Fibroblast of skin of abdomen (primary cell): ENCODE measurements around the gene TIGD3.
A peak's percentile ranks its signal among the peaks of the same experiment; 100 is the strongest.

Experiments used
- DNase-seq: peaks from one replicate; pipeline ENCODE4 v3.0.0-alpha.2; 2013

The TIGD3 gene

GRCh38 chr11:65390996-65391395 is 36.4 kb downstream of the TIGD3 start:
- peak; percentile 25 for DNase-seq

- no peak for DNase-seq
These were observed 37.8 kb downstream of the TIGD3 start for GRCh38 chr11:65392186-65392829.

GRCh38 chr11:65392899-65393298 is 38.3 kb downstream of the TIGD3 start:
- no peak for DNase-seq

- DNase-seq: no peak
These were observed 39.0 kb downstream of the TIGD3 start for GRCh38 chr11:65393513-65394079.

- no peak for DNase-seq
These were observed 39.6 kb downstream of the TIGD3 start for GRCh38 chr11:65394125-65394536.

DNA sequence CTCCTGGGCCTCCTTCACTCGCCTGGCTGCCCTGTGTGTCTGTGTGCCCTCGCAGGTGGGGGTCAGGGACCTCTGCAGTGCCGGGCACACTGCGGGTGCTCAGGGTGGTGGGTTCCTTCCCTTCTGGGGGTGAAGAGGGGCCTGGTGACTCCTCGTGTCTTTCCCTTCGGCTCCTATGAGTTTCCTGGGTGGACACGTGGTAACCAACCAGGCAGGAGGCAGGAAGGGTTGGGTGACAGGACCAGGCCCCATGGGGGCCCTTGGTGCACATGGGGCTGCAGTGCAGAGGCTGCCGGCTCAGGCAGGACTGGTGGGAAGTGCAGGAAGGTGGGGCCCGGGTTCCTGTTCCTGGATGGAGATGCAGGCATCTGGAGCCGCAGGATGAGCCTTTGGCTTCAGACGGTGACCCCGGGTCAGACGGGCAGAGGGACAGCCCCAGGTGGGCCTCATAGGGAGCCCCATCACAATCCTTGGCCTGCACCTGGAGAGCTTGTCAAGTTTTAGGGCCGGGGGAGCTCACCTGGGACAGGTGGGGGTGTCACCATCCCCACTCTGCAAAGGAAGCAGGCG is 41.5 kb downstream of the TIGD3 start:
- DNase-seq: no peak

- no peak for DNase-seq
These were observed 42.5 kb downstream of the TIGD3 start for GRCh38 chr11:65396769-65397745.

DNA sequence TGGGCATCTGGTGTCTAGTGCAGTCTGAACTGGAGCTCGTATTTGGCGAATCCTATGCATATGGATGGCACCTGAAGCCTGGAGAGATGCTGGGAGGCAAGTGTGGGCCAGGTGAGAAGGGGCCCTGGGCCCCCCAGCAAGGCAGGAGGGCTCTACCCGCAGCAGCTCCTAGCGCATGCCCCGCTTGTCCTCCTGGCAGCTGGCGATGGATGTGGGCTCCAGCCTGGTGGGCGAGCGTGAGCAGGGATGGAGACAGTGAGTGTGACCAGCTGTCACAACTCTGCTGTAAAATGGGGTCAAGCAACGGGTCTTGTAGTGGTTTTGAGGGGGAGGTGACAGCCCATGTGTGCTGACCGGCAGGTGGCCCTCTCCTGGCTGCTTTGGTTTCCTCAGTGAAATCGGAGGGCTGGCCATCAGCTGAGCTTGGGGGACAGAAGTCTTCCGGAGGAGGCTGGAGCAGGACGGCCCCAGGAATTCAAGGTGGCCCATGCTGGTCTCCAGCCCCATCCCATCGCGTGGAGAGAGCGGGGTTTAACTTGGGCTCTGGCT is 43.9 kb downstream of the TIGD3 start:
- DNase-seq: no peak

GRCh38 chr11:65399249-65399648 is 44.7 kb downstream of the TIGD3 start:
- DNase-seq: no peak

DNA sequence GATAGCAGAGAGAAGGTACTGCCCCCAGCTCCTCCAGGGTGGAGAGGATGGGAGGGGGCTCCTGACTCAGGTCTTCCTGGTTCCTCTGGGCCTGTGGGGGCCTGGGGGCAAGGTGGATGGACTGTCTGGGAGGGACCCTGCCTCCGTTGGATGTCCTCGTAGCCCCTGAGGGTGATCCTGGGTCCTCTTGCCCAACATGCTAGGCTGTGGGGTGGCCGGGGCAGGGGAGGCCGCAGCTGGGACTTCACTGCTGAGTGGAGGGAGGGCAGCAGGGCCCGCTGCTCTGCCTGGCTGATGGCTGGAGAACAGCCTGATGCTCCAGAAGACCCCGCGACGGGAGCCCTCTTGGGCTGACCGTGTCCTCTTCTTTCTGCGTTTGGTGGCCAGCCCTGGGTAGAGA is 45.3 kb downstream of the TIGD3 start:
- no peak for DNase-seq

DNA sequence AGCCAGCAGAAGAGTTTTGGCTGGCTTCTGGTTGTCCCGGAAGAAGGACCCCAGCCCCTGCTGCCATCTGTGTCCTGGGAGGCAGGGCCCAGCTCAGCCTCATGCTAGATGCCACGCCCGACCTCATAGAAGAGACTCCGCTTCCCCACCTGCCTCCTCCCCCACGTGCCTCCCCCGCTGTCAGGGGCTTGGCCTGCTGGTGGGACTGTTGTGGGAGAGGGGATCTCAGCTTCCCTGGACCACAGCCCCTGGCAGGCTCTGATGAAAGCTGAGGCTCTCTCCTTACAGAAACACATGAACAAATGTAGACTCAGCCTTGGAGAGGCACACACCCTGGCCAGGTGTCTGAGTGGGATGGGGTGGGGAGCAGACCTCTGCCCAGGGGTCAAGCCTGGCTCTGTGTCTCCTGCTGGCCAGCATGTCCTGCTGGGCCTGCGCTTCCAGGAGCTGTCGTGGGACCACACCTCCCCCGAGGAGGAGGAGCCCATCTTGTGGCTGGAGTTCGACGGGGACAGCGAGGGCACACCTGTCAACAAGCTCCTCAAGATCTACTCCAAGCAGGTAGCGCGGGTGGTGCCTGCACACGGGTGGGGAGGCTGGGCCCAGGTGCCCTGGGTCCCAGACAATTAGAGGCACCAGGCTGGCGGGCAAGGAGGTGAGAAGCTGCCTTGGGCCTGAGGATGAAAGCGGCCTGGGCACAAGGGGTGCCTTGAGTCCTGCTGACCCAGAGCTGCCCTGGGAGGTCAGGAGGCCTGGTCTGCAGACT is 45.9 kb downstream of the TIGD3 start:
- DNase-seq: no peak

DNA sequence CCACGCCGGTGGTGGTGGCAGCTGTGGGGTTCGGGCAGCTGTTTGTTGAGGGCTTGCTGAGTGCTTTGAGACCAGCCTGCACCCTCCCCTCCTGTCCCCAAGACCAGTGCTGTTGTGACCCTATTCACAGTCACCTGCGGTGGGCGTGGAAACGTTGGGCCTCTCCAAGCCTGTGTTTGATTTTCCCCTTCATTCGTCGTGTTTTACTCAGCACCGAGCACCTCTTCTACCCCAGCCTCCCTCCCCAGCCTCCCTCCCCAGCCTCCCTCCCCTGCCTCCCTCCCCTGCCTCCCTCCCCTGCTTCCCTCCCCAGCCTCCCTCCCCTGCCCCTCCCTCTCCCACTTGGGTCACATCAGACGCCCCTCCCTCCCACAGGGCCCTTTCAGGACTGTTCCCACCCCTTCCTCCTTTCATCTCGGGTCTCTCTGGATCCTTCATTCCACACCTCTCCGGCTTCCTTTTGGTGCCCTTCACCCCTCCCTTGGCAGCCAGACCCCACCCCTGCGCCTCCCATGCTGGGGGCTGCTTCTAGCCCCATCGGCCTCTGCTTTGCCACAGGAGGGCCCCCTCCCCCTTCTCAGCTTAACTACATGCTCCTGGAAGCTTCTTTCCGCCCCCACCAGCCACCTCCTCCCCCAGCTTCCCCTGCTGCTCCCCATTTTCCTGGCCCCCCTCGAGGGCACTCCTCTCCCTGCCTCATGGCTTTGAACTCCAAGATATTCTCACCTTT is 46.7 kb downstream of the TIGD3 start:
- no peak for DNase-seq

DNA sequence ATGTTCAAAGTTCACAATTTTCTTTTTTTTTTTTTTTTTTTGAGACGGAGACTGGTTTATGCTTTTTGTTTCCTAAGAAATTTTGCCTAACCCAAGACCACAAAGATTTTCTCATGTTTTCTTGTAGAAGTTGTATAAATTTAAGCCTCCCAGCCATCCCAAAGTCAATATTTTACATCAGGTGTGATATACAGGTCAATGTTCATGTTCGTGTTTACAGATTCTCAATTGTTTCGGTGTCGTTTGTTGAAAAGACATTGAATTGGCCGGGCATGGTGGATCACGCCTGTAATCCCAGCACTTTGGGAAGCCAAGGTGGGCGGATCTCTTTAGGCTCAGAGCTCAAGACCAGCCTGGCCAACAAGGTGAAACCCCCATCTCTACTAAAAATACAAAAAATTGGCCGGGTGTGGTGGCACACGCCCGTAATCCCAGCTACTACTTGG is 47.3 kb downstream of the TIGD3 start:
- no peak for DNase-seq

DNA sequence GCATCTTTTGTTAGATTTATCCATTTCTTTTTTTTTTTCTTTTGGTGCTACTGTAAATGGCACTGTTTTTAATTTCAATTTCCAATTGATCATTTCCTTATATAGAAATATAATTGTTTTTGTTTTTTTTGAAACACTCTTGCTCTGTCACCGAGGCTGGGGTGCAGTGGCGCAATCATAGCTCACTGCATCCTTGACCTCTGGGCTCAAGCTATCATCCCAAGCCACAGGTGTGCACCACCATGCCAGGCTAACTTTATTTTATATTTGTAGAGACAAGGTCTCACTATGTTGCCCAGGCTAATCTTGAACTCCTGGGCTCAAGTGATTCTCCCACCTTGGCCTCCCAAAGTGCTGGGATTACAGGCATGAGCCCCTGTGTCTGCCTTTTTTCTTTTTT is 48.2 kb downstream of the TIGD3 start:
- no peak for DNase-seq

DNA sequence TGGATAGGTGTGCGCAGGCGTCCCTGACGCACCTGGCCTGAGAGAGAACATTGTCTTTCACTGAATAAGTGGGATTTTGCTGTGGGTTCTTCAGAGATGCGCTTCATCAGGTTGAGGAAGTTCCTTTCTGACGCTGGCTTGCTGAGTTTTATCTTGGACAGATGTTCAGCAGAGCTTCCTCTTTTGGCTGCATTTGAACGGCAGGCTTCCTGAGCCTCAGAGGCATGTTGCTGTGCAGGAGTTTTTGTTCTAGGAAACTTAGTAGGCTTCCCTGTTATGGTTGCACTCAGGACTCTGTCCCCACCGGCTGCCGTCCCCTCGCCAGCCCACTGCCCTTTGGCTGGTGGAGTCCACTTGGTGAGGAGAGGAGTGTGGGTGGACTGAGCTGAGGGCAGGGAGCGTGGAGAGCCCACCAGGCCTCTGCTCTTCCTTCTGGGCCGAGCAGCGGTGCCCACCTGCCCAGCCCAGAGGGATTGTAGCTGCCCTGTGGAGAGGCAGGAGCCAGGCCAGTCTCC is 49.1 kb downstream of the TIGD3 start:
- no peak for DNase-seq

DNA sequence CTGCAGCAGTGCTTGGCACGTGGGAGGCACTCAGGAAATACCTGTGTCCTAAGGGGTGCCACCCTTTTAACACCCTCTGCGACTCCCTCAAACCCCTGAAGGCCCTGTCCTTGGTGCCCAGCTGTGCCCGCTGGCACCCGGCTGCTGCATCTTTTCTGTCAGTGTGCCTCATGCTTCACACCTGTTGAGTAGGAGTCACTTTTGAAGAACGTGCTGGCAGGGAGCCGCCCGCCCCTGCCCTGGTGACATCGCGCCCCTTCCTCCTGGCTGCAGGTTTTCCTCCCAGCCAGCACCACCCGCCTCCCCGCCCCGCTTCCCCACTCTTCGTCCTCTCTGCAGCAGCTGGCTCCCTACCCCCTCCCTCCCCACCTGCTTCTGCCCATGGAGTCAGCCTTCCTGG is 49.7 kb downstream of the TIGD3 start:
- DNase-seq: no peak

- DNase-seq: no peak
These were observed 50.2 kb downstream of the TIGD3 start for GRCh38 chr11:65404638-65405339.
